HEK293 (cell line): ENCODE results near the gene NDUFB10.

Experiments
- BCL6B ChIP-seq: fragments of 450-650 bp; formaldehyde crosslinking; IDR thresholded peaks from 2 replicates; pipeline ENCODE4 v1.5.1; 2017; ENCODE audit warnings: missing biosample characterization, missing genetic modification characterization
- EGR2 ChIP-seq: fragments of 450-650 bp; formaldehyde crosslinking; IDR thresholded peaks from 2 replicates; pipeline ENCODE4 v1.5.1; 2016; ENCODE audit warnings: low read depth, missing biosample characterization, missing genetic modification characterization
- ELK4 ChIP-seq: IDR thresholded peaks from 2 replicates; pipeline ENCODE4 v1.6.1; 2011; ENCODE audit warnings: mild to moderate bottlenecking, low read depth, low read length, borderline replicate concordance
- FEZF1 ChIP-seq: fragments of 450-650 bp; formaldehyde crosslinking; IDR thresholded peaks from 2 replicates; pipeline ENCODE4 v1.5.1; 2016; ENCODE audit warnings: missing biosample characterization, missing genetic modification characterization
- GLI4 ChIP-seq: fragments of 450-650 bp; formaldehyde crosslinking; IDR thresholded peaks from 2 replicates; pipeline ENCODE4 v1.5.1; 2016; ENCODE audit warnings: missing biosample characterization, missing genetic modification characterization
- HOXA7 ChIP-seq: sonication (generic); formaldehyde crosslinking; IDR thresholded peaks from 2 replicates; pipeline ENCODE4 v1.8.1; 2022; ENCODE audit warnings: missing genetic modification reagents, borderline replicate concordance
- HOXC10 ChIP-seq: sonication (generic); formaldehyde crosslinking; IDR thresholded peaks from 2 replicates; pipeline ENCODE4 v1.8.1; 2023; ENCODE audit warnings: mild to moderate bottlenecking, missing genetic modification reagents
- OVOL3 ChIP-seq: fragments of 450-650 bp; formaldehyde crosslinking; IDR thresholded peaks from 2 replicates; pipeline ENCODE4 v1.5.1; 2016; ENCODE audit warnings: missing biosample characterization, missing genetic modification characterization
- REPIN1 ChIP-seq: fragments of 450-650 bp; formaldehyde crosslinking; IDR thresholded peaks from 2 replicates; pipeline ENCODE4 v1.5.1; 2017; ENCODE audit warnings: missing biosample characterization, missing genetic modification characterization, low read depth
- SCRT2 ChIP-seq: fragments of 450-650 bp; formaldehyde crosslinking; IDR thresholded peaks from 2 replicates; pipeline ENCODE4 v1.5.1; 2016; ENCODE audit warnings: missing biosample characterization, missing genetic modification characterization
- ZNF202 ChIP-seq: fragments of 450-650 bp; formaldehyde crosslinking; IDR thresholded peaks from 2 replicates; pipeline ENCODE4 v1.5.1; 2016; ENCODE audit warnings: missing biosample characterization, missing genetic modification characterization, borderline replicate concordance
- ZNF416 ChIP-seq: fragments of 450-650 bp; formaldehyde crosslinking; IDR thresholded peaks from 2 replicates; pipeline ENCODE4 v1.5.1; 2016; ENCODE audit warnings: missing biosample characterization, missing genetic modification characterization
- ZNF585B ChIP-seq: fragments of 450-650 bp; formaldehyde crosslinking; IDR thresholded peaks from 2 replicates; pipeline ENCODE4 v1.5.1; 2016; ENCODE audit warnings: missing biosample characterization, missing genetic modification characterization
- ZNF596 ChIP-seq: fragments of 450-650 bp; IDR thresholded peaks from 2 replicates; pipeline ENCODE4 v1.5.0; 2018; ENCODE audit warnings: missing biosample characterization, mild to moderate bottlenecking, missing genetic modification characterization, moderate library complexity
- ZNF677 ChIP-seq: fragments of 450-650 bp; IDR thresholded peaks from 2 replicates; pipeline ENCODE4 v1.5.0; 2018; ENCODE audit warnings: missing biosample characterization, mild to moderate bottlenecking, missing genetic modification characterization, moderate library complexity
- ZNF837 ChIP-seq: fragments of 450-650 bp; formaldehyde crosslinking; IDR thresholded peaks from 2 replicates; pipeline ENCODE4 v1.5.1; 2016; ENCODE audit warnings: missing biosample characterization, missing genetic modification characterization
- ZSCAN30 ChIP-seq: fragments of 450-650 bp; IDR thresholded peaks from 2 replicates; pipeline ENCODE4 v1.5.1; 2018; ENCODE audit warnings: missing biosample characterization, mild to moderate bottlenecking, missing genetic modification characterization, moderate library complexity
- TF ChIP-seq, protein P1 (sequence below): fragments of 450-650 bp; formaldehyde crosslinking; IDR thresholded peaks from 2 replicates; pipeline ENCODE4 v1.5.1; 2016; ENCODE audit warnings: missing biosample characterization, missing genetic modification characterization, borderline replicate concordance
- TF ChIP-seq, protein P2 (sequence below): fragments of 450-650 bp; formaldehyde crosslinking; IDR thresholded peaks from 2 replicates; pipeline ENCODE4 v1.5.1; 2017; ENCODE audit warnings: missing biosample characterization, missing genetic modification characterization
- TF ChIP-seq, protein P3 (sequence below): fragments of 450-650 bp; formaldehyde crosslinking; IDR thresholded peaks from 2 replicates; pipeline ENCODE4 v1.5.1; 2017; ENCODE audit warnings: missing biosample characterization, missing genetic modification characterization
- TF ChIP-seq, protein P4 (sequence below): fragments of 450-650 bp; formaldehyde crosslinking; IDR thresholded peaks from 2 replicates; pipeline ENCODE4 v1.5.0; 2017; ENCODE audit warnings: missing biosample characterization, missing genetic modification characterization, borderline replicate concordance
- TF ChIP-seq, protein P5 (sequence below): fragments of 450-650 bp; formaldehyde crosslinking; IDR thresholded peaks from 2 replicates; pipeline ENCODE4 v1.5.1; 2016; ENCODE audit warnings: missing biosample characterization, missing genetic modification characterization, low read depth

The NDUFB10 gene

GRCh38 chr16:1964506-1965395 lies 5.4 kb downstream of the NDUFB10 start, which contains the start of gene RPS2 (continued):
- TF ChIP-seq, protein P1, sequence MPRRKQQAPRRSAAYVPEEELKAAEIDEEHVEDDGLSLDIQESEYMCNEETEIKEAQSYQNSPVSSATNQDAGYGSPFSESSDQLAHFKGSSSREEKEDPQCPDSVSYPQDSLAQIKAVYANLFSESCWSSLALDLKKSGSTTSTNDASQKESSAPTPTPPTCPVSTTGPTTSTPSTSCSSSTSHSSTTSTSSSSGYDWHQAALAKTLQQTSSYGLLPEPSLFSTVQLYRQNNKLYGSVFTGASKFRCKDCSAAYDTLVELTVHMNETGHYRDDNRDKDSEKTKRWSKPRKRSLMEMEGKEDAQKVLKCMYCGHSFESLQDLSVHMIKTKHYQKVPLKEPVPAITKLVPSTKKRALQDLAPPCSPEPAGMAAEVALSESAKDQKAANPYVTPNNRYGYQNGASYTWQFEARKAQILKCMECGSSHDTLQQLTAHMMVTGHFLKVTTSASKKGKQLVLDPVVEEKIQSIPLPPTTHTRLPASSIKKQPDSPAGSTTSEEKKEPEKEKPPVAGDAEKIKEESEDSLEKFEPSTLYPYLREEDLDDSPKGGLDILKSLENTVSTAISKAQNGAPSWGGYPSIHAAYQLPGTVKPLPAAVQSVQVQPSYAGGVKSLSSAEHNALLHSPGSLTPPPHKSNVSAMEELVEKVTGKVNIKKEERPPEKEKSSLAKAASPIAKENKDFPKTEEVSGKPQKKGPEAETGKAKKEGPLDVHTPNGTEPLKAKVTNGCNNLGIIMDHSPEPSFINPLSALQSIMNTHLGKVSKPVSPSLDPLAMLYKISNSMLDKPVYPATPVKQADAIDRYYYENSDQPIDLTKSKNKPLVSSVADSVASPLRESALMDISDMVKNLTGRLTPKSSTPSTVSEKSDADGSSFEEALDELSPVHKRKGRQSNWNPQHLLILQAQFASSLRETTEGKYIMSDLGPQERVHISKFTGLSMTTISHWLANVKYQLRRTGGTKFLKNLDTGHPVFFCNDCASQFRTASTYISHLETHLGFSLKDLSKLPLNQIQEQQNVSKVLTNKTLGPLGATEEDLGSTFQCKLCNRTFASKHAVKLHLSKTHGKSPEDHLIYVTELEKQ (tag by site-specific recombination), result peak; percentile 59; the same call in 1 of the 2 replicates
- TF ChIP-seq ZNF202 (tag by site-specific recombination) (no peak), ELK4 (no peak), ZNF596 (tag by site-specific recombination) (0 out of 2 replicates have a peak, but pooled peaks have one; percentile 27), ZNF677 (tag by site-specific recombination) (0 out of 2 replicates have a peak, but pooled peaks have one; percentile 9), ZNF585B (tag by site-specific recombination) (no peak), EGR2 (tag by site-specific recombination) (peak; percentile 85), FEZF1 (tag by site-specific recombination) (no peak), HOXC10 (no peak), SCRT2 (peak; percentile 60), ZNF416 (no peak), OVOL3 (tag by site-specific recombination) (no peak), REPIN1 (tag by site-specific recombination) (peak; percentile 63; the same call in 1 of the 2 replicates), ZSCAN30 (peak; percentile 94), GLI4 (tag by site-specific recombination) (peak; percentile 64; the same call in 1 of the 2 replicates), HOXA7 (CRISPR knock-in tag) (no peak), BCL6B (tag by site-specific recombination) (no peak), ZNF837 (tag by site-specific recombination) (no peak)
- TF ChIP-seq, protein P2, sequence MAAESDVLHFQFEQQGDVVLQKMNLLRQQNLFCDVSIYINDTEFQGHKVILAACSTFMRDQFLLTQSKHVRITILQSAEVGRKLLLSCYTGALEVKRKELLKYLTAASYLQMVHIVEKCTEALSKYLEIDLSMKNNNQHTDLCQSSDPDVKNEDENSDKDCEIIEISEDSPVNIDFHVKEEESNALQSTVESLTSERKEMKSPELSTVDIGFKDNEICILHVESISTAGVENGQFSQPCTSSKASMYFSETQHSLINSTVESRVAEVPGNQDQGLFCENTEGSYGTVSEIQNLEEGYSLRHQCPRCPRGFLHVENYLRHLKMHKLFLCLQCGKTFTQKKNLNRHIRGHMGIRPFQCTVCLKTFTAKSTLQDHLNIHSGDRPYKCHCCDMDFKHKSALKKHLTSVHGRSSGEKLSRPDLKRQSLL, result no peak
- TF ChIP-seq, protein P3, sequence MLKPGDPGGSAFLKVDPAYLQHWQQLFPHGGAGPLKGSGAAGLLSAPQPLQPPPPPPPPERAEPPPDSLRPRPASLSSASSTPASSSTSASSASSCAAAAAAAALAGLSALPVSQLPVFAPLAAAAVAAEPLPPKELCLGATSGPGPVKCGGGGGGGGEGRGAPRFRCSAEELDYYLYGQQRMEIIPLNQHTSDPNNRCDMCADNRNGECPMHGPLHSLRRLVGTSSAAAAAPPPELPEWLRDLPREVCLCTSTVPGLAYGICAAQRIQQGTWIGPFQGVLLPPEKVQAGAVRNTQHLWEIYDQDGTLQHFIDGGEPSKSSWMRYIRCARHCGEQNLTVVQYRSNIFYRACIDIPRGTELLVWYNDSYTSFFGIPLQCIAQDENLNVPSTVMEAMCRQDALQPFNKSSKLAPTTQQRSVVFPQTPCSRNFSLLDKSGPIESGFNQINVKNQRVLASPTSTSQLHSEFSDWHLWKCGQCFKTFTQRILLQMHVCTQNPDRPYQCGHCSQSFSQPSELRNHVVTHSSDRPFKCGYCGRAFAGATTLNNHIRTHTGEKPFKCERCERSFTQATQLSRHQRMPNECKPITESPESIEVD (tag by site-specific recombination), result no peak
- TF ChIP-seq, protein P4, sequence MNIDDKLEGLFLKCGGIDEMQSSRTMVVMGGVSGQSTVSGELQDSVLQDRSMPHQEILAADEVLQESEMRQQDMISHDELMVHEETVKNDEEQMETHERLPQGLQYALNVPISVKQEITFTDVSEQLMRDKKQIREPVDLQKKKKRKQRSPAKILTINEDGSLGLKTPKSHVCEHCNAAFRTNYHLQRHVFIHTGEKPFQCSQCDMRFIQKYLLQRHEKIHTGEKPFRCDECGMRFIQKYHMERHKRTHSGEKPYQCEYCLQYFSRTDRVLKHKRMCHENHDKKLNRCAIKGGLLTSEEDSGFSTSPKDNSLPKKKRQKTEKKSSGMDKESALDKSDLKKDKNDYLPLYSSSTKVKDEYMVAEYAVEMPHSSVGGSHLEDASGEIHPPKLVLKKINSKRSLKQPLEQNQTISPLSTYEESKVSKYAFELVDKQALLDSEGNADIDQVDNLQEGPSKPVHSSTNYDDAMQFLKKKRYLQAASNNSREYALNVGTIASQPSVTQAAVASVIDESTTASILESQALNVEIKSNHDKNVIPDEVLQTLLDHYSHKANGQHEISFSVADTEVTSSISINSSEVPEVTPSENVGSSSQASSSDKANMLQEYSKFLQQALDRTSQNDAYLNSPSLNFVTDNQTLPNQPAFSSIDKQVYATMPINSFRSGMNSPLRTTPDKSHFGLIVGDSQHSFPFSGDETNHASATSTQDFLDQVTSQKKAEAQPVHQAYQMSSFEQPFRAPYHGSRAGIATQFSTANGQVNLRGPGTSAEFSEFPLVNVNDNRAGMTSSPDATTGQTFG (tag by site-specific recombination), result 0 out of 2 replicates have a peak, but pooled peaks have one; percentile 43
- TF ChIP-seq, protein P5, sequence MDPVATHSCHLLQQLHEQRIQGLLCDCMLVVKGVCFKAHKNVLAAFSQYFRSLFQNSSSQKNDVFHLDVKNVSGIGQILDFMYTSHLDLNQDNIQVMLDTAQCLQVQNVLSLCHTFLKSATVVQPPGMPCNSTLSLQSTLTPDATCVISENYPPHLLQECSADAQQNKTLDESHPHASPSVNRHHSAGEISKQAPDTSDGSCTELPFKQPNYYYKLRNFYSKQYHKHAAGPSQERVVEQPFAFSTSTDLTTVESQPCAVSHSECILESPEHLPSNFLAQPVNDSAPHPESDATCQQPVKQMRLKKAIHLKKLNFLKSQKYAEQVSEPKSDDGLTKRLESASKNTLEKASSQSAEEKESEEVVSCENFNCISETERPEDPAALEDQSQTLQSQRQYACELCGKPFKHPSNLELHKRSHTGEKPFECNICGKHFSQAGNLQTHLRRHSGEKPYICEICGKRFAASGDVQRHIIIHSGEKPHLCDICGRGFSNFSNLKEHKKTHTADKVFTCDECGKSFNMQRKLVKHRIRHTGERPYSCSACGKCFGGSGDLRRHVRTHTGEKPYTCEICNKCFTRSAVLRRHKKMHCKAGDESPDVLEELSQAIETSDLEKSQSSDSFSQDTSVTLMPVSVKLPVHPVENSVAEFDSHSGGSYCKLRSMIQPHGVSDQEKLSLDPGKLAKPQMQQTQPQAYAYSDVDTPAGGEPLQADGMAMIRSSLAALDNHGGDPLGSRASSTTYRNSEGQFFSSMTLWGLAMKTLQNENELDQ (tag by site-specific recombination), result no peak
